Stimulated activated memory B cell treated with anti-CD40 and anti-IgM and Interleukin-4, amounts not matched to agents 10 μg/mL and 1 μg/mL and 100 μg/mL, for 72 hours (primary cell): ENCODE measurements around the gene UBR4.

ENCODE experiments used
- ATAC-seq: fragments of 150-1000 bp; cut with Tn5 transposase; 2 replicates; pipeline ENCODE4 v1.10.0; 2021
- H3K27ac Mint-ChIP-seq: one replicate; pipeline ENCODE4 v1.8.0; 2022; ENCODE audit warnings: mild to moderate bottlenecking, mixed read lengths
- H3K27me3 Mint-ChIP-seq: one replicate; pipeline ENCODE4 v1.8.0; 2022; ENCODE audit warnings: mixed read lengths
- H3K36me3 Mint-ChIP-seq: one replicate; pipeline ENCODE4 v1.8.0; 2022; ENCODE audit warnings: mixed read lengths
- H3K4me1 Mint-ChIP-seq: one replicate; pipeline ENCODE4 v1.8.0; 2022; ENCODE audit warnings: mixed read lengths
- H3K4me3 Mint-ChIP-seq: one replicate; pipeline ENCODE4 v1.8.0; 2022; ENCODE audit warnings: mild to moderate bottlenecking, moderate library complexity, mixed read lengths
- H3K9me3 Mint-ChIP-seq: one replicate; pipeline ENCODE4 v1.8.0; 2022; ENCODE audit warnings: mixed read lengths

The UBR4 gene

GRCh38 chr1:19044471-19044870 lies 165.6 kb downstream of the UBR4 start:
- no peak overlapping the region for H3K4me3 Mint-ChIP-seq
- no peaks in the 10 kb centered on the region for H3K9me3 Mint-ChIP-seq
- no peak overlapping the region for H3K27ac Mint-ChIP-seq
- peaks cover 76% of the 10 kb centered on the region for H3K27me3 Mint-ChIP-seq
- H3K36me3 Mint-ChIP-seq, result no peaks in the 10 kb centered on the region
- ATAC-seq, result no peak
- peaks cover 25% of the 10 kb centered on the region for H3K4me1 Mint-ChIP-seq

GRCh38 chr1:19043579-19044443 lies 166.3 kb downstream of the UBR4 start:
- H3K27ac Mint-ChIP-seq, result no peak overlapping the region
- H3K4me1 Mint-ChIP-seq, result peaks cover 25% of the 10 kb centered on the region
- ATAC-seq, result no peak
- no peak overlapping the region for H3K4me3 Mint-ChIP-seq
- H3K36me3 Mint-ChIP-seq, result no peaks in the 10 kb centered on the region
- no peaks in the 10 kb centered on the region for H3K9me3 Mint-ChIP-seq
- peaks cover 82% of the 10 kb centered on the region for H3K27me3 Mint-ChIP-seq

- H3K9me3 Mint-ChIP-seq, result no peaks in the 10 kb centered on the region
- no peak overlapping the region for H3K27ac Mint-ChIP-seq
- ATAC-seq, result no peak
- H3K36me3 Mint-ChIP-seq, result no peaks in the 10 kb centered on the region
- peaks cover 80% of the 10 kb centered on the region for H3K27me3 Mint-ChIP-seq
- no peak overlapping the region for H3K4me3 Mint-ChIP-seq
- H3K4me1 Mint-ChIP-seq, result peaks cover 20% of the 10 kb centered on the region
Measured at GRCh38 chr1:19042675-19043578, 167.1 kb downstream of the UBR4 start.

- peaks cover 72% of the 10 kb centered on the region for H3K27me3 Mint-ChIP-seq
- H3K9me3 Mint-ChIP-seq, result no peaks in the 10 kb centered on the region
- no peaks in the 10 kb centered on the region for H3K36me3 Mint-ChIP-seq
- H3K4me3 Mint-ChIP-seq, result no peak overlapping the region
- H3K4me1 Mint-ChIP-seq, result peaks cover 13% of the 10 kb centered on the region
- H3K27ac Mint-ChIP-seq, result no peak overlapping the region
- ATAC-seq, result no peak
Measured at GRCh38 chr1:19040010-19040680, 169.9 kb downstream of the UBR4 start.

- Mint-ChIP-seq H3K4me3 (no peak overlapping the region), H3K9me3 (no peaks in the 10 kb centered on the region), H3K27ac (no peak overlapping the region), H3K36me3 (no peaks in the 10 kb centered on the region), H3K4me1 (peaks cover 5% of the 10 kb centered on the region), H3K27me3 (peaks cover 65% of the 10 kb centered on the region)
- no peak for ATAC-seq
Measured at GRCh38 chr1:19038732-19039131, 171.3 kb downstream of the UBR4 start.

GRCh38 chr1:19038096-19038495 lies 172.0 kb downstream of the UBR4 start:
- no peaks in the 10 kb centered on the region for H3K9me3 Mint-ChIP-seq
- peaks cover 3% of the 10 kb centered on the region for H3K4me1 Mint-ChIP-seq
- H3K27me3 Mint-ChIP-seq, result peaks cover 65% of the 10 kb centered on the region
- H3K36me3 Mint-ChIP-seq, result no peaks in the 10 kb centered on the region
- H3K27ac Mint-ChIP-seq, result no peak overlapping the region
- no peak for ATAC-seq
- H3K4me3 Mint-ChIP-seq, result no peak overlapping the region

GRCh38 chr1:19037659-19038058 lies 172.4 kb downstream of the UBR4 start:
- peaks cover 63% of the 10 kb centered on the region for H3K27me3 Mint-ChIP-seq
- no peak for ATAC-seq
- no peak overlapping the region for H3K4me3 Mint-ChIP-seq
- H3K4me1 Mint-ChIP-seq, result no peaks in the 10 kb centered on the region
- H3K9me3 Mint-ChIP-seq, result no peaks in the 10 kb centered on the region
- no peak overlapping the region for H3K27ac Mint-ChIP-seq
- no peaks in the 10 kb centered on the region for H3K36me3 Mint-ChIP-seq

GRCh38 chr1:19036813-19037605 lies 173.1 kb downstream of the UBR4 start:
- H3K27me3 Mint-ChIP-seq, result peaks cover 58% of the 10 kb centered on the region
- H3K4me1 Mint-ChIP-seq, result no peaks in the 10 kb centered on the region
- no peaks in the 10 kb centered on the region for H3K9me3 Mint-ChIP-seq
- H3K36me3 Mint-ChIP-seq, result no peaks in the 10 kb centered on the region
- ATAC-seq, result no peak
- H3K4me3 Mint-ChIP-seq, result no peak overlapping the region
- no peak overlapping the region for H3K27ac Mint-ChIP-seq

GRCh38 chr1:19036041-19036812 lies 173.8 kb downstream of the UBR4 start:
- no peak overlapping the region for H3K27ac Mint-ChIP-seq
- ATAC-seq, result no peak
- H3K4me3 Mint-ChIP-seq, result no peak overlapping the region
- H3K27me3 Mint-ChIP-seq, result peaks cover 51% of the 10 kb centered on the region
- no peaks in the 10 kb centered on the region for H3K4me1 Mint-ChIP-seq
- H3K36me3 Mint-ChIP-seq, result no peaks in the 10 kb centered on the region
- H3K9me3 Mint-ChIP-seq, result no peaks in the 10 kb centered on the region

GRCh38 chr1:19035377-19036040 lies 174.6 kb downstream of the UBR4 start:
- Mint-ChIP-seq H3K36me3 (no peaks in the 10 kb centered on the region), H3K27me3 (peaks cover 46% of the 10 kb centered on the region), H3K4me1 (no peaks in the 10 kb centered on the region), H3K9me3 (no peaks in the 10 kb centered on the region), H3K27ac (no peak overlapping the region), H3K4me3 (no peak overlapping the region)
- no peak for ATAC-seq

- Mint-ChIP-seq H3K9me3 (no peaks in the 10 kb centered on the region), H3K4me3 (no peak overlapping the region), H3K27ac (no peak overlapping the region), H3K36me3 (no peaks in the 10 kb centered on the region), H3K4me1 (no peaks in the 10 kb centered on the region), H3K27me3 (peaks cover 38% of the 10 kb centered on the region)
- no peak for ATAC-seq
Measured at GRCh38 chr1:19034721-19035120, 175.3 kb downstream of the UBR4 start.

GRCh38 chr1:19033926-19034680 lies 176.0 kb downstream of the UBR4 start:
- no peak for ATAC-seq
- Mint-ChIP-seq H3K4me3 (no peak overlapping the region), H3K4me1 (no peaks in the 10 kb centered on the region), H3K36me3 (no peaks in the 10 kb centered on the region), H3K9me3 (no peaks in the 10 kb centered on the region), H3K27ac (no peak overlapping the region), H3K27me3 (peaks cover 32% of the 10 kb centered on the region)

- H3K36me3 Mint-ChIP-seq, result no peaks in the 10 kb centered on the region
- H3K27ac Mint-ChIP-seq, result no peak overlapping the region
- ATAC-seq, result no peak
- H3K4me3 Mint-ChIP-seq, result no peak overlapping the region
- peaks cover 33% of the 10 kb centered on the region for H3K27me3 Mint-ChIP-seq
- H3K9me3 Mint-ChIP-seq, result no peaks in the 10 kb centered on the region
- no peaks in the 10 kb centered on the region for H3K4me1 Mint-ChIP-seq
Measured at GRCh38 chr1:19033515-19033839, 176.6 kb downstream of the UBR4 start.
